Anterior cingulate cortex (tissue), 58 donors: Measurements from ENCODE around the gene SGIP1.
"Not testable (repeated sequence)": the region's sequence is repeated elsewhere in the genome, so short reads cannot be mapped to it uniquely, and the experiment has no call there.

Experiments
- DNase-seq, 58 donors: peaks; one replicate each; lab custom pipeline; 2025; lab: John Stamatoyannopoulos, UW

SGIP1 gene

GRCh38 chr1:66752671-66753371 lies 218.9 kb downstream of the SGIP1 start:
- peak in 3 of 58 donors; percentile 3 to 20 (median 3) for DNase-seq

- no peak for DNase-seq
Observed at GRCh38 chr1:66757722-66758240, 223.8 kb downstream of the SGIP1 start.

GRCh38 chr1:66758241-66758755 lies 224.3 kb downstream of the SGIP1 start:
- peak in 1 of 58 donors; percentile 0 for DNase-seq

- DNase-seq: no peak
Observed at GRCh38 chr1:66760506-66760905, 226.6 kb downstream of the SGIP1 start.

- DNase-seq: no peak
Observed at GRCh38 chr1:66761221-66761620, 227.3 kb downstream of the SGIP1 start.

- peak in 20 of 58 donors; percentile 0 to 57 (median 16) for DNase-seq
Observed at GRCh38 chr1:66764994-66765578, 231.1 kb downstream of the SGIP1 start.

- DNase-seq: no peak
Observed at GRCh38 chr1:66767626-66768025, 233.7 kb downstream of the SGIP1 start.

GRCh38 chr1:66768965-66769364 lies 235.0 kb downstream of the SGIP1 start:
- DNase-seq: no peak

GRCh38 chr1:66769512-66770229 lies 235.7 kb downstream of the SGIP1 start:
- DNase-seq: no peak

GRCh38 chr1:66770240-66770639 lies 236.3 kb downstream of the SGIP1 start:
- no peak for DNase-seq

- DNase-seq: no peak
Observed at GRCh38 chr1:66770694-66771093, 236.7 kb downstream of the SGIP1 start.

- no peak for DNase-seq
Observed at GRCh38 chr1:66773227-66773626, 239.3 kb downstream of the SGIP1 start.

- DNase-seq: no peak
Observed at GRCh38 chr1:66774438-66774837, 240.5 kb downstream of the SGIP1 start.

GRCh38 chr1:66775646-66776045 lies 241.7 kb downstream of the SGIP1 start:
- no peak for DNase-seq

- no peak for DNase-seq
Observed at GRCh38 chr1:66777831-66778230, 243.9 kb downstream of the SGIP1 start.

- no peak for DNase-seq
Observed at GRCh38 chr1:66778266-66778665, 244.3 kb downstream of the SGIP1 start.

GRCh38 chr1:66778969-66779368 lies 245.0 kb downstream of the SGIP1 start:
- DNase-seq: no peak

GRCh38 chr1:66779475-66780078 lies 245.6 kb downstream of the SGIP1 start:
- no peak for DNase-seq

GRCh38 chr1:66785800-66786199 lies 251.8 kb downstream of the SGIP1 start:
- DNase-seq: not testable (repeated sequence)

GRCh38 chr1:66787641-66788040 lies 253.7 kb downstream of the SGIP1 start:
- DNase-seq: no peak
